ENCODE data around the gene ELMO1.

DNA sequence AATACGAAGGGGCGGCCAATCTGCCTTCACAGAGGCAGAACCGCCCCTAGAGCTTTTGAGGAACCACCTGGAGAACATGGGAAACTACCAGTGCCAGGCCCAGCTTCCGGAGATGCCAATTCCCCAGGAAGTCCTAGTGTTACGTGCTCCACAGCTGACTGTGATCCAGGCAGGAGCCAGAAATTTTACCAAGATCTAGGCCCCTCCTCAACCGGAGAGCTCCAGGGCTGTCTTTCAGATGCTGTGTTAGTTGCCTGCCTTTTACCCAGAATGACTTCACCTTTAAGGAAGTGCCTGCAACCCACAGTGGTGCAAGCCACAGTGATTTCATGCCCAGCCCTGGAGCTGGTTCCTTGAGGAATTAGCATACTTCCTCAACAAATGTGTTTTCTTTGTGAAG lies 62.9 kb downstream of the ELMO1 start:
- TF ChIP-seq, protein P1, sequence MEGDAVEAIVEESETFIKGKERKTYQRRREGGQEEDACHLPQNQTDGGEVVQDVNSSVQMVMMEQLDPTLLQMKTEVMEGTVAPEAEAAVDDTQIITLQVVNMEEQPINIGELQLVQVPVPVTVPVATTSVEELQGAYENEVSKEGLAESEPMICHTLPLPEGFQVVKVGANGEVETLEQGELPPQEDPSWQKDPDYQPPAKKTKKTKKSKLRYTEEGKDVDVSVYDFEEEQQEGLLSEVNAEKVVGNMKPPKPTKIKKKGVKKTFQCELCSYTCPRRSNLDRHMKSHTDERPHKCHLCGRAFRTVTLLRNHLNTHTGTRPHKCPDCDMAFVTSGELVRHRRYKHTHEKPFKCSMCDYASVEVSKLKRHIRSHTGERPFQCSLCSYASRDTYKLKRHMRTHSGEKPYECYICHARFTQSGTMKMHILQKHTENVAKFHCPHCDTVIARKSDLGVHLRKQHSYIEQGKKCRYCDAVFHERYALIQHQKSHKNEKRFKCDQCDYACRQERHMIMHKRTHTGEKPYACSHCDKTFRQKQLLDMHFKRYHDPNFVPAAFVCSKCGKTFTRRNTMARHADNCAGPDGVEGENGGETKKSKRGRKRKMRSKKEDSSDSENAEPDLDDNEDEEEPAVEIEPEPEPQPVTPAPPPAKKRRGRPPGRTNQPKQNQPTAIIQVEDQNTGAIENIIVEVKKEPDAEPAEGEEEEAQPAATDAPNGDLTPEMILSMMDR (conservative IDR thresholded peaks at IDR 0.05; ENCODE audit: low read depth in 2 of 2) = no peak
- TF ChIP-seq POLR2AphosphoS5 (IDR thresholded peaks at IDR 0.05; ENCODE audit: low read depth) (no peak), EZH2 (IDR thresholded peaks at IDR 0.05; ENCODE audit: low read depth, unreplicated experiment) (no peak), JUNB (IDR thresholded peaks at IDR 0.05; ENCODE audit: unreplicated experiment) (no peak)

All from GM23338 (cell line).